ENCODE results near the gene LRP8. TPM values are rescaled to one million over a fixed set of nuclear protein-coding genes. Genes with fewer than 3 reads are reported as not detected.

The LRP8 gene
- total RNA-seq, 1 experiment from 2014 or later = 16.1 TPM

GRCh38 chr1:53332833-53333232, 5.0 kb upstream of the LRP8 start:
- Histone ChIP-seq H3K9me3 (no peaks in the 10 kb centered on the region), H3K27me3 (no peaks in the 10 kb centered on the region; the same call in 1 of the 2 replicates), H3K36me3 (no peaks in the 10 kb centered on the region), H3K4me3 (no peak overlapping the region)
- DNase-seq = no peak

- no peaks in the 10 kb centered on the region; the same call in 1 of the 2 replicates for H3K27me3 ChIP-seq
- no peak for DNase-seq
- no peaks in the 10 kb centered on the region for H3K9me3 ChIP-seq
- no peaks in the 10 kb centered on the region for H3K36me3 ChIP-seq
- no peak overlapping the region for H3K4me3 ChIP-seq
These were observed 4.3 kb upstream of the LRP8 start for GRCh38 chr1:53332186-53332564.

GRCh38 chr1:53331446-53332185, 3.7 kb upstream of the LRP8 start:
- H3K4me3 ChIP-seq = no peak overlapping the region
- H3K27me3 ChIP-seq = no peaks in the 10 kb centered on the region; the same call in 1 of the 2 replicates
- DNase-seq = no peak
- H3K9me3 ChIP-seq = no peaks in the 10 kb centered on the region
- H3K36me3 ChIP-seq = no peaks in the 10 kb centered on the region

GRCh38 chr1:53330819-53331218, 2.9 kb upstream of the LRP8 start:
- H3K4me3 ChIP-seq = no peak overlapping the region
- H3K36me3 ChIP-seq = peaks cover under 1% of the 10 kb centered on the region; the same call in 1 of the 2 replicates
- H3K27me3 ChIP-seq = no peaks in the 10 kb centered on the region
- DNase-seq = no peak
- no peaks in the 10 kb centered on the region for H3K9me3 ChIP-seq

- no peaks in the 10 kb centered on the region for H3K9me3 ChIP-seq
- no peak for DNase-seq
- H3K4me3 ChIP-seq = peak overlapping the region; percentile 50
- H3K27me3 ChIP-seq = no peaks in the 10 kb centered on the region
- peaks cover 20% of the 10 kb centered on the region for H3K36me3 ChIP-seq
These were observed 950 bp upstream of the LRP8 start for GRCh38 chr1:53328541-53329499.

GRCh38 chr1:53327182-53327913, 522 bp downstream of the LRP8 start:
- Histone ChIP-seq H3K9me3 (no peaks in the 10 kb centered on the region), H3K36me3 (peaks cover 31% of the 10 kb centered on the region), H3K4me3 (peak overlapping the region; percentile 95), H3K27me3 (no peaks in the 10 kb centered on the region)
- DNase-seq = peak; percentile 61

GRCh38 chr1:53326598-53327181, 1.2 kb downstream of the LRP8 start:
- Histone ChIP-seq H3K36me3 (peaks cover 37% of the 10 kb centered on the region), H3K9me3 (no peaks in the 10 kb centered on the region), H3K4me3 (peak overlapping the region; percentile 95), H3K27me3 (no peaks in the 10 kb centered on the region)
- peak; percentile 46 for DNase-seq

- peak; percentile 99 for DNase-seq
- no peaks in the 10 kb centered on the region for H3K27me3 ChIP-seq
- H3K36me3 ChIP-seq = peaks cover 41% of the 10 kb centered on the region
- H3K9me3 ChIP-seq = no peaks in the 10 kb centered on the region
- peak overlapping the region; percentile 95 for H3K4me3 ChIP-seq
These were observed 1.7 kb downstream of the LRP8 start for GRCh38 chr1:53326088-53326597.

GRCh38 chr1:53325326-53326087, 2.4 kb downstream of the LRP8 start:
- H3K4me3 ChIP-seq = peak overlapping the region; percentile 95
- peaks cover 46% of the 10 kb centered on the region for H3K36me3 ChIP-seq
- no peaks in the 10 kb centered on the region for H3K27me3 ChIP-seq
- H3K9me3 ChIP-seq = no peaks in the 10 kb centered on the region
- no peak for DNase-seq

- Histone ChIP-seq H3K27me3 (no peaks in the 10 kb centered on the region), H3K9me3 (no peaks in the 10 kb centered on the region), H3K36me3 (peaks cover 46% of the 10 kb centered on the region), H3K4me3 (no peak overlapping the region)
- DNase-seq = no peak
These were observed 3.1 kb downstream of the LRP8 start for GRCh38 chr1:53324728-53325297.

- Histone ChIP-seq H3K4me3 (no peak overlapping the region), H3K36me3 (peaks cover 46% of the 10 kb centered on the region)
These were observed 3.5 kb downstream of the LRP8 start for GRCh38 chr1:53324321-53324720.

GRCh38 chr1:53323316-53323715, 4.6 kb downstream of the LRP8 start:
- Histone ChIP-seq H3K36me3 (peaks cover 52% of the 10 kb centered on the region), H3K9me3 (no peaks in the 10 kb centered on the region), H3K4me3 (no peak overlapping the region), H3K27me3 (no peaks in the 10 kb centered on the region)
- DNase-seq = no peak

More at GRCh38 chr1:53324321-53324720, 3.5 kb downstream of the LRP8 start:
- no peaks in the 10 kb centered on the region for H3K27me3 ChIP-seq
- no peaks in the 10 kb centered on the region for H3K9me3 ChIP-seq
- no peak for DNase-seq

- H3K27me3 ChIP-seq = no peaks in the 10 kb centered on the region
- no peak for DNase-seq
- H3K9me3 ChIP-seq = no peaks in the 10 kb centered on the region
- no peak overlapping the region for H3K4me3 ChIP-seq
- H3K36me3 ChIP-seq = peaks cover 55% of the 10 kb centered on the region
These were observed 5.9 kb downstream of the LRP8 start for GRCh38 chr1:53321776-53322602.

GRCh38 chr1:53321366-53321765, 6.5 kb downstream of the LRP8 start:
- peaks cover 55% of the 10 kb centered on the region for H3K36me3 ChIP-seq
- no peaks in the 10 kb centered on the region for H3K27me3 ChIP-seq
- H3K9me3 ChIP-seq = no peaks in the 10 kb centered on the region
- DNase-seq = no peak
- no peak overlapping the region for H3K4me3 ChIP-seq

GRCh38 chr1:53320646-53321045, 7.2 kb downstream of the LRP8 start:
- Histone ChIP-seq H3K4me3 (no peak overlapping the region), H3K27me3 (no peaks in the 10 kb centered on the region), H3K36me3 (peaks cover 54% of the 10 kb centered on the region), H3K9me3 (no peaks in the 10 kb centered on the region)
- no peak for DNase-seq

Measured in MG63 (cell line).